Ishikawa (cell line): ENCODE data around the gene ARHGEF7.

Experiments
- EP300 ChIP-seq: IDR thresholded peaks from 2 replicates; pipeline ENCODE4 v1.6.1; 2012; ENCODE audit warnings: borderline replicate concordance
- MAX ChIP-seq: IDR thresholded peaks from 2 replicates; pipeline ENCODE4 v1.6.1; 2012
- RAD21 ChIP-seq: IDR thresholded peaks from 2 replicates; pipeline ENCODE4 v1.6.1; 2012; ENCODE audit warnings: low read depth
- TAF1 ChIP-seq: IDR thresholded peaks from 2 replicates; pipeline ENCODE4 v1.6.1; 2012; ENCODE audit warnings: low read depth, mild to moderate bottlenecking
- TCF12 ChIP-seq: IDR thresholded peaks from 2 replicates; pipeline ENCODE4 v1.6.1; 2012; ENCODE audit warnings: low read depth

DNA sequence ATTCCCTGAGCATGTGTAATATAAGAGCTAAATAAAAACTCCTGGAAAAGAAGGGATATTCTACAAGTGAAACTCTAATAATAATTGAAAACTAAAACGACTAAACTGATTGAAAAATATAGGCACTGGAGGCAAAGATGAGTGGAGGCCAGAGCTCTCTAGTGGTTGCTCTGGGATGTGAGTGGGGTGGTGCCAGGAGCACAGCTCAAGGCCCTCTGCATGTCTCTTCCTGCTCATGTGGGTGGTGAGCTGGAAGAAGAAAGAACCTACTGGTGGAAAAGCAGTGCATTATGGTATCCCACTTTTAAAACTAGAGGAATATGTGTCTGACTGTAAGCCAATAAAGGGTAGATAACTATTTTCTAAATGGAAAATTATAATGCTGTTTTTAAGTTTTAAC, 15.8 kb upstream of the ARHGEF7 start:
- TF ChIP-seq RAD21 (no peak), MAX (no peak), TCF12 (no peak), EP300 (no peak), TAF1 (no peak)
